Medulla oblongata (tissue), 1 donor: ENCODE results near the gene USP43.
"Not testable (repeated sequence)": the region's sequence is repeated elsewhere in the genome, so short reads cannot be mapped to it uniquely, and the experiment has no call there.

Experiments
- DNase-seq: peaks from one replicate; pipeline ENCODE4 v3.0.0-alpha.2; 2015; ENCODE audit errors: extremely low spot score

Gene USP43, protein sequence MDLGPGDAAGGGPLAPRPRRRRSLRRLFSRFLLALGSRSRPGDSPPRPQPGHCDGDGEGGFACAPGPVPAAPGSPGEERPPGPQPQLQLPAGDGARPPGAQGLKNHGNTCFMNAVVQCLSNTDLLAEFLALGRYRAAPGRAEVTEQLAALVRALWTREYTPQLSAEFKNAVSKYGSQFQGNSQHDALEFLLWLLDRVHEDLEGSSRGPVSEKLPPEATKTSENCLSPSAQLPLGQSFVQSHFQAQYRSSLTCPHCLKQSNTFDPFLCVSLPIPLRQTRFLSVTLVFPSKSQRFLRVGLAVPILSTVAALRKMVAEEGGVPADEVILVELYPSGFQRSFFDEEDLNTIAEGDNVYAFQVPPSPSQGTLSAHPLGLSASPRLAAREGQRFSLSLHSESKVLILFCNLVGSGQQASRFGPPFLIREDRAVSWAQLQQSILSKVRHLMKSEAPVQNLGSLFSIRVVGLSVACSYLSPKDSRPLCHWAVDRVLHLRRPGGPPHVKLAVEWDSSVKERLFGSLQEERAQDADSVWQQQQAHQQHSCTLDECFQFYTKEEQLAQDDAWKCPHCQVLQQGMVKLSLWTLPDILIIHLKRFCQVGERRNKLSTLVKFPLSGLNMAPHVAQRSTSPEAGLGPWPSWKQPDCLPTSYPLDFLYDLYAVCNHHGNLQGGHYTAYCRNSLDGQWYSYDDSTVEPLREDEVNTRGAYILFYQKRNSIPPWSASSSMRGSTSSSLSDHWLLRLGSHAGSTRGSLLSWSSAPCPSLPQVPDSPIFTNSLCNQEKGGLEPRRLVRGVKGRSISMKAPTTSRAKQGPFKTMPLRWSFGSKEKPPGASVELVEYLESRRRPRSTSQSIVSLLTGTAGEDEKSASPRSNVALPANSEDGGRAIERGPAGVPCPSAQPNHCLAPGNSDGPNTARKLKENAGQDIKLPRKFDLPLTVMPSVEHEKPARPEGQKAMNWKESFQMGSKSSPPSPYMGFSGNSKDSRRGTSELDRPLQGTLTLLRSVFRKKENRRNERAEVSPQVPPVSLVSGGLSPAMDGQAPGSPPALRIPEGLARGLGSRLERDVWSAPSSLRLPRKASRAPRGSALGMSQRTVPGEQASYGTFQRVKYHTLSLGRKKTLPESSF

DNA sequence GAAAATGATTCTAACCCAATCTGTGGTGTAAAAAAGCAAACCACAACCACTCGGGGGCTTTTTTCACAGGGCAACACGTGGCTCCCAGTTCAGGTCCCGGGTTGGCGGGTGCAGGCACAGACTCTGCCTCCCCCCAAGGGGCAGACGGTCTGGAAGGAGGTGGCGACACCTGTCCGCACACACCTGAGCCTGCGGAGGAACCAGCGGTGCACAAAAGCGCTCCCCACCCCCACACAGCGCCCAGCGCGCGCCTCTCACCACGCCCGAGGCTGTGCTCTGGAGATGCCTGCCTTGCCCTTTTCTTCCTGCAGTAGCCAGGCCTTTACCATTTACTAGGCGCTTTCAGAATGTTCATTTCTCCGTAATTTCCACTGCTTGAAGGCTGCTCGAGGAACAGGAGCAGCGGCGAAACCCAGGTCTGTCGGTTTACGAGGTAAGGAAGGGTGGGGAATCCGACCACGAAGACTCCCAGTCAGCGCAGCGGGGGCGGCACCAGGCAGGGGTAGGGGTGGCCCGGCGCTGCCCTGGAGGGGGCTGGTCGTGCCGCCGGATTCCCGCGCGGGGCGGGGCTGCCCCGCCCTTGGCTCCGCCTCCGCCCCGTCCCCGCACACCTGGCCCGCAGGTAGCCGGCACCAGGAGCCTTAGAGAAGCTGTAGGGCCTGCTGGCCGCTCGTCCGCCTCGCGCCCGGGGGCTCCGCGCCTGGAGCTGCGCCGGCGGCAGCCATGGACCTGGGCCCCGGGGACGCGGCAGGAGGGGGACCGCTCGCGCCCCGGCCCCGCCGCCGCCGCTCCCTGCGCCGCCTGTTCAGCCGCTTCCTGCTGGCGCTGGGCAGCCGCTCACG, at the start of gene USP43:
Gene USP43 (plus strand): TSS at position 608 of the 842 bp plus-strand sequence. CDS start 116 bp downstream, at position 724.
- DNase-seq = no peak

DNA sequence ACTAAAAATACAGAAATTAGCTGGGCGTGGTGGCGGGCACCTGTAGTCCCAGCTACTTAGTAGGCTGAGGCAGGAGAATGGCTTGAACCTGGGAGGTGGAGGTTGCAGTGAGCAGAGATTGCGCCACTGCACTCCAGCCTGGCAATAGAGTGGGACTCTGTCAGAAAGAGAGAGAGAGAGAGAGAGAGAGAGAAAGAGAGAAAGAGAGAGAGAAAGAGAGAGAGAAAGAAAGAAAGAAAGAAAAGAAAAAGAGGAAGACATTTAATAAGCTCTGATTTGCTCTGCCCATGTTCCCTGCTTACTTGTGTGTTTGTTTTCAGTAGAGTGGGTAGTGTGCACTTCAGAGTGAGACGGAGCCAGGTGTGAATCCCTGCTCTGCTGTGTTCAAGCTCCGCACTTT, 47.7 kb upstream of the USP43 start:
- not testable (repeated sequence) for DNase-seq

DNA sequence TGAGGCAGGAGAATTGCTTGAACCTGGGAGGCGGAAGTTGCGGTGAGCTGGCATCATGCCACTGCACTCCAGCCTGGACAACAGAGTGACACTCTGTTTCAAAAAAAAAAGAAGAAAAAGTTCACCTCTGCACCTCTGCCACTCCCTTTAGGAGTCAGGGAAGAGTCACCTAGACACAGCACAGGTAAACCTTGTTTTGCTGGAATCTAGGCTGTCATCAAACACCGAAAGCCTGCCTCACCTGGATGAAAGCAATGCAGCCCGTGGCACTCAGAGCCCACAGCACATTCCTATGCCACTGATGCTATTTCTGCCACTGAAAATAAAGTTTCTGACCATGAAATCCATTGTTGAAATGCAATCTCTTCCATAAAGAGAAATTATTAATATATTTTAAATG, 46.7 kb upstream of the USP43 start:
- DNase-seq = no peak

DNA sequence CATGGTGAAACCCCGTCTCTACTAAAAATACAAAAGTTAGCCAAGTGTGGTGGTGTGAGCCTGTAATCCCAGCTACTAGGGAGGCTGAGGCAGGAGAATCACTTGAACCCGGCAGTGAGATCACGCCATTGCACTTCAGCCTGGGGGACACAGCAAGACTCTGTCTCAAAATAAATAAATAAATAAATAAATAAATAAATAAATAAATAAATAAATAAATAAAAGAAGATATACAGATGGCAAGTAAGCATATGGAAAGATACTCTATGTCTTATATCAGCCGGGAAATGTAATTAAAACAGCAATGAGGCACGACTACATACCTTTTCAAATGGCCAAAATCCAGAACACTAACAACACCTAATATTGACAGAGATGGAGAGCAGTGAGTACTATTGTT, 40.7 kb upstream of the USP43 start:
- DNase-seq = not testable (repeated sequence)

DNA sequence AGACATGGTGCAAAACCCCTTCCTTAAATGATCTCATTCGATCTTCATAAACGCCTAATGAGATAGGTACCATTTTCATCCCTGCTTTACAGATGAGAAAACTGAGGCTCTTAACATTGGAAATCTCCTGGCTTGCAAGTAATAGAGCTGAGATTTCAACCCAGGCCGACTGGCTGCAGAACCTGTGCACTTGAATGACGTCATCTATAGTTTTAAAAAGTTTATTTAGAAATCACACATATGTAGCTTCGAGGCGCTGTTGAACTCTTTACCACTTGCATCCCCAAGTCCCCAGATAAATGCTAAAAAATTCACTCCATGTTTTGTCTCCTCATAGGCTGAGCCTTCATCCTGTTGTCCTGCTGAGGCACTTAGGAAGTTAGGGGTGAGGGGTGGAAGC, 38.9 kb upstream of the USP43 start:
- no peak for DNase-seq

DNA sequence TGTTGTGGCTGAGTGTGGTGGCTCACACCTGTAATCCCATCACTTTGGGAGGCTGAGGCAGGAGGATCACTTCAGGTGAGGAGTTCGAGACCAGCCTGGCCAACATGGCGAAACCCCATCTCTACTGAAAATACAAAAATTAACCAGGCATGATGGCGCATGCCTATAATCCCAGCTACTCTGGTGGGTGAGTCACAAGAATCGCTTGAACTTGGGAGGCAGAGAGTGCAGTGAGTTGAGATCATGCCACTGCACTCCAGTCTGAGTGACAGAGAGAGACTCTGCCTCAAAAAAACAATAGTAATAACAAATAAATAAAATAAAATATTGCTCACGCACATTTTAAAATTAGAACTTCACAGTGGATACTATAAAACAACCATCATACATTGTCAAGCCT, 38.3 kb upstream of the USP43 start:
- DNase-seq = not testable (repeated sequence)

DNA sequence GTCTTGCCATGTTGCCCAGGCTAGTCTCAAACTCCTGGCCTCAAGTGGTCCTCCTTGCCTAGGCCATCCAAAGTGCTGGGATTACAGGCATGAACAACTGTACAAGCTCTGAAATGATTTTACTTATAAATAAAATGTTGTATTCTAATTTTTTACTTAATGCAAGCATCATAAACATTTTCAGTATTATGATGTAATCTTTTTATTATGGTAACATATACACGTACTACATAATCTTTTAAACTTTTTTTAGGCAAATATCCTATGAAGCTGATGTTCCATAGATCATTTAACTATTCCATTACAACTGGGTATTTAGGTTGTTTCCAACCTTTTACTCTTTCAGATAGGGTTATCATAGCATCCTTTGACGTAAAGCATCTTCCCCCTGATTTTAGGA, 33.8 kb upstream of the USP43 start:
- no peak for DNase-seq

DNA sequence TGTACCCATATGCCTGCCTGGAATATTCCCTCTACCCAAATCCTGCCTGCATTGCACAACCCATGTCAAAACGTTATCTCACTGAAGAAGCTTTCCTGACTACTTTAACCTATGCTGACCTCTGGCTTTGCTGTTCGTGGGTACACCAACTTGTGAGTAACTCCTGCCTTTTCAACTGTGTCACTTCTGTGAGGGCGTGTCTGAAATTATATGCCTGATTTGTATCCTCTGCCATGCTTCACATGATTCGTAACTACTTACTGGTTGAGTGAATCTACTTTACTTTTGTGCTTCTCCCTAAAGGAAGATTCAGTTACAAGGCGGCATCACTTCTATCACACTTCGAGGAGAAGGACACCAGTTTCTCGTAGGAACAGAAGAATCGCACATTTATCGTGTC, 33.3 kb upstream of the USP43 start:
- no peak for DNase-seq

DNA sequence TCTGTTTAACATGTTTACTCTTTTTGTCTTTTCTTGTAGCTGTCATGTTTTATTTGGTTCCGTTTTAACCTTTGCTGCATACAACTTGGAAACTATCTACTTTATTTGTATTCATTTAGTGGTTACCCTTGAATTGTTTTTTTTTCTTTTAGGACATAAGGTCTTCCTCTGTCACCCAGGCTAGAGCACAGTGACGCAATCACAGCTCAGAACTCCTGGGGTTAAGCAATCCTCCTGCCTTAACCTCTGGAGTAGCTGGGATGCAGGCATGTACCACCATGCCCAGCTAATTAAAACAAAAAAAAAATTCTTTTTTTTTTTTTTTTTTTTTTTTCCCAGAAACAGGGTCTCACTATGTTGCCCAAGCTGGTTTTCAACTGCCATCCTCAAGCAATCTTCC, 29.8 kb upstream of the USP43 start:
- no peak for DNase-seq

DNA sequence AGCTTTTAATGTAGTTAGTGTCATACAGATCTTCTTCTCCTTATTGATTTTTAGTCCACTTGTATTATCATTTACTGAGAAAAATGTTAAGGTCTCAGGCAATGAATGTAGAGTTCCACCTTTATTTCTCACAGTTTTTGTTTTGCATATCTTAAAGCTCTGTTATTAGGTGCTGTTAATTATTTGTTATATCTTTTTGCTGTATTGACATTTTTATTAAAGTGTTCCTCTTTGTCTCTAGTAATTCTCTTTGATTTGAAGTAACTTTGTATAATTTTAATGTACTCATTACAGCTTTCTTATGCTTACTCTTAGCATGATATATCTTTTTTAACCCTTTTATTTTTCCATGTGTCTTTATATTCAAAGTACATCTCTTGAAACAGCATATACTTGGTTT, 22.4 kb upstream of the USP43 start:
- no peak for DNase-seq

DNA sequence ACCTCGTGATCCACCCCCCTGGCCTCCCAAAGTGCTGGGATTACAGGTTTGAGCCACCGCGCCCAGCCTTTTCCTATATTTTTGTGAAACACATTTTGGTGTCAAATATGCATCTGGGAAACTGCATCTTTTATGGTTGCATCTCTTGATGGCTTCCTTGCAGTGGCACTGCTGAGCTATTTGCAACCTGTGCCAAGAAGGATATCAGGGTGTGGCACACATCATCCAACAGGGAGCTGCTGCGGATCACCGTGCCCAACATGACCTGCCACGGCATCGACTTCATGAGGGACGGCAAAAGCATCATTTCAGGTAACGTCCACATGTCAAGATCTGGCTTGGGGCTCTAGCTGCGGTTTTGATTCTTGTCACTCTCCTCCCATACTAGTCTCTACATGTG, 16.8 kb upstream of the USP43 start:
- no peak for DNase-seq

DNA sequence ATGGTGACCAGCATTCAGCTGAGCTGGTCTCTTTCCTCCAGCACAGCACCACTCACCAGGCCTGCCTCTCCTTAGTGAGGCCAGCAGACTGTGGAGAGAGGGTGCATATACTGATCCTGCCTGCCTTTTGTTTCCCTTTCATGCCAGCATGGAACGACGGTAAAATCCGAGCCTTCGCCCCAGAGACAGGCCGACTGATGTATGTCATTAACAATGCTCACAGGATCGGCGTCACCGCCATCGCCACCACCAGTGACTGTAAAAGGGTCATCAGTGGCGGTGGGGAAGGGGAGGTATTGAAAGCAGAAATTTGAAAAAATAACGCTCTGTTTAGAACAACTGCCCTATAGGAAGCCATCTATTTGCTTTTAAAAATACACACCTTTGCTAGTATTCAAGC, 12.6 kb upstream of the USP43 start:
- no peak for DNase-seq

DNA sequence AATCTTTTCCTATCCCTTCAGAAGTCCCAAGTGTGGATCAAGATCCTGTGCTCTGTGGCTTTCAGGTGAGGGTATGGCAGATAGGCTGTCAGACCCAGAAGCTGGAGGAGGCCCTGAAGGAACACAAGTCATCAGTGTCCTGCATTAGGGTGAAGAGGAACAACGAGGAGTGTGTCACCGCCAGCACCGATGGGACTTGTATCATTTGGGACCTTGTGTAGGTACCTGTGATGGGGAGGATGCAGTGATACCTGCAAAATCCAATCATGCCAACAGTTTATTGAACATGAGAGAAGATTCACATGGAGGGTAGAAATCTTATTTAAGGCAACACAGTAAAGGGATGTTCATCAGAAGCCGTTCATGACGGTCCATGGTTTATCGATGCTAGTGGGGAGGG, 10.0 kb upstream of the USP43 start:
- no peak for DNase-seq

DNA sequence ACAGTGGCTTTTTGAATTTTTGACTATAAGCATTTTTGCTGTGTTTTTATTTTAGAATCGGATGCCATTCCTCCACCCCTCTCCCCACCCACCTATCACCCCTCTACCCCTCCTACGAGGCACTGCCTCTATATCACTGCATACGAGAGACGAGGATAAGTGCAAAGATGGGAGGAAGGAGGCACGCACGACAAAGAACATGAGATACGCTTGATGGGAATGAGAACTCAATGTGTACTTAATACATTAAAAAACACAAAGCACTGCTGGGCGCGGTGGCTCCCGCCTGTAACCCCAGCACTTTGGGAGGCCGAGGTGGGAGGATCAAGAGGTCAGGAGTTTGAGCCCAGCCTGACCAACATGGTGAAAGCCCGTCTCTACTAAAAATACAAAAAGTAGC, 8.8 kb upstream of the USP43 start:
- DNase-seq = no peak

DNA sequence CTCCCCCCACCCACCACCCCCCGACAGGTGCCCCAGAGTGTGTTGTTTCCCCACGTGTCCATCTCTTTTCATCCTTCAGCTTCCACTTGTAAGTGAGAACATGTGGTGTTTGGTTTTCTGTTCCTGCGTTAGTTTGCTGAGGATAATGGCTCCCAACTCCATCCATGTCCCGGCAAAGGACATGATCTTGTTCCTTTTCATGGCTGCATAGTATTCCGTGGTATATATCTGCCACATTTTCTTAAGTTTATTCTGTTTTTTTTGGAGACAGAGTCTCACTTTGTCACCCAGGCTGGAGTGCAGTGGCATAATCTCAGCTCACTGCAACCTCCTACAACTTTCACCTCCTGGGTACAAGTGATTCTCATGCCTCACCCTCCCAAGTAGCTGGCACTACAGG, 4.9 kb upstream of the USP43 start:
- not testable (repeated sequence) for DNase-seq

DNA sequence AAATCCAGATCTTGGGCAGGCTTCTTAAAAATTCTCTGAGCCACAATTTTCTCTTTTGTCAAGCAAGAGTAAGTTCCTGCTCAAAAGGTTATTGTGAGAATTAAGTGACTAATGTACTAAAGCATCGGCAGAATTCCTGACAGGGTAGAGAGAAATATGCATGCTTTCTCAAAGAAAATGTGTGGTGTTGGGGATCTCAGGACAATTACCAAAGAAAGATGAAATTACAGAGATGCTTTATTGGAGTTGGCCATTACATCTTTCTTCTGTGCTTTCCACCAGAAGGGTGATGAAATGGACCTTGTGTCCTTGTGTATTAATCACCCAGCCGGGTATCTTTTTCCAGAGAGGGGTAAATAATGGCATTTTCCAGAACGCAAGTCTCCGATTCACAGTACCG, 1.7 kb upstream of the USP43 start:
- DNase-seq = no peak

DNA sequence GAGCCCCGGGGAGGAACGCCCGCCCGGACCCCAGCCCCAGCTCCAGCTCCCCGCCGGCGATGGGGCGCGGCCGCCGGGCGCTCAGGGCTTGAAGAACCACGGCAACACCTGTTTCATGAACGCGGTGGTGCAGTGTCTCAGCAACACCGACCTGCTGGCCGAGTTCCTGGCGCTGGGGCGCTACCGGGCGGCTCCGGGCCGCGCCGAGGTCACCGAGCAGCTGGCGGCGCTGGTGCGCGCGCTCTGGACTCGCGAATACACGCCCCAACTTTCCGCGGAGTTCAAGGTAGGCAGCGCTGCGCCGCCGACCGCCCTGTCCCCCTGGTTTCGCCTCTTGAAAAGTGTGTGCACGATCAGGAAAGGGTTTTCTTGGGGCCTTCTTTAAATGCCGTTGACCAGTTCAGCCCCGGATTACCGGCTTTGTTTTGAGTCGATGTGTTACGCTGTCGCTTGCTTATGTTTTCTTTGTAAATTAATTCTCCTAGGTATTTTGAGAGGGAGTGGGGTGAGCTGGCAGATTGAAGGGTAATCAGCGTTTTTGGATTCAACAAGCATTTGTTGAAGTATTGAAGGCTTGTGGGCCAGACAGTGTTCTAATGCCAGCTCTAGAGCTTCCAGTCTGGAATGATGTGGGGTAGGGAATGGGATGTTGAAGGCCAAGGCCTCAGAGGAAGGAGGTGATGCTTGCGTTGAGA, 681 bp downstream of the USP43 start:
- DNase-seq = peak; percentile 14

DNA sequence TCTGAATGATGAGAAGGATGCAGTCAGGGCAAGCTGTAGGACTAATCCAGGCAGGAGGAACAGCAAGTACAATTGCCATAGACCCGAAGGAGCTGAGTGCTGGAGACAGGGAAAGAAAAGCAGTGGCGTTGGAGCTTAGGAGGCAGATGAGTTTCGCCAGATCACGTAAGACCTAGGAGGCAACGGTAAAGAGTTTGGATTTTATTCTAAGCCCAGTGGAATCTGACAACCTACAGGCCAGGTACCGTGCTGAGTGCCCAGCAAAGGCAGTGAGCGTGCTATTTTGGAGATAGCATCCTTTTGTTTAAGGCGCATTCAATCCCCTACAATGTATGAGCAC, 1.2 kb downstream of the USP43 start:
- DNase-seq = no peak

DNA sequence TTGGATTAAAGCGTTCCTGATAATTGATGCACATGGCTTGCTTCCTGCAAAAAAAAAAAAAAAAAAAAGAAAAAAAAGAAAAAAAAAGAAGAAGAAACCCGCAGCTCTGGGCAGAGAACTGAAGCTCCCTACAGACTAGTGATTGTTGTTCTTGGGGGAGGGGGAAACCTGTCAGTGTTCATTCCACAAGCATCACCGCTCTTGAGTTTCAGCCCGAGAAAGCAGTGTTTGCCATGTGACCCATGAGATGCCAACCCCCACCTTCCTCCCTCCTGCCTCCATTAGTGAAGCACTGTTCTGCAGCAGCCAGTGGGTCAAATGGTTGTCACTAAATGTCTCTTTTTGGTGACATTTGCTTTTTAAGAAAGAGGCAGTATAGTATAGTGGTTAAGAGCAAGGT, 1.7 kb downstream of the USP43 start:
- DNase-seq = no peak

DNA sequence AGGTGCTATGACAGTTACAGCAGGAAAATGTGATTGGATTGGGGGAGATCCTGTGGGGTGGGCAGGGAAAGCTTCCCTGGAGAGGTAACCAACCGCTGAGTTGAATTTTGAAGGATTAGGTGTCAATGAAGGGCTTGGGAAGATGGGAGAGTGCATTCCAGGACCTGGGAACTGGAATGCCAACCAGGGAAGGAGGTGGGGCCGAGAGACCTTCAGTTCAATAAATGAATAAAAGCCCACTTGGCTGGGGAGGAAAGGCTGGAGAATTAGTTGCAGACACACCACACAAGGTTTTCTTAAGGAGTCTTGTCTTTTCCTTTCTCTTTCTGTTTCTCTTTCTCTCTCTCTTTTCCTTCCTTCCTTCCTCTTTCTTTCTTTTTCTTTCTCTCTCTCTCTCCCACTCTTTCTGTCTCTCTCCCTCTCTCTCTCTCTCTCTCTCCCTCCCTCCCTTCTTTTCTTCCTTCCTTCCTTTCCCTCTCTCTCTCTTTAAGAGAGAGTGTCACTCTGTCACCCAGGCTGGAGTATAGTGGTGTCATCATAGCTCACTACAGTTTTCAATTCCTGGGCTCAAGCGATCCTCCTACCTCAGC, 3.3 kb downstream of the USP43 start:
- no peak for DNase-seq
